ENCODE data around the gene BCAP31.

- TF ChIP-seq POLR2A (IDR thresholded peaks at IDR 0.05; ENCODE audit: extremely low read depth, insufficient read length) (no peak), CTCF (IDR thresholded peaks at IDR 0.05; ENCODE audit: low read depth, low read length) (no peak), MYC (IDR thresholded peaks at IDR 0.05; ENCODE audit: low read depth, low read length) (no peak)
- TF ChIP-seq, protein P1, sequence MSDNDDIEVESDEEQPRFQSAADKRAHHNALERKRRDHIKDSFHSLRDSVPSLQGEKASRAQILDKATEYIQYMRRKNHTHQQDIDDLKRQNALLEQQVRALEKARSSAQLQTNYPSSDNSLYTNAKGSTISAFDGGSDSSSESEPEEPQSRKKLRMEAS (IDR thresholded peaks at IDR 0.05; ENCODE audit: low read depth, low read length), result no peak
Observed at GRCh38 chrX:153688071-153688470, 36.1 kb downstream of the BCAP31 start.
